HepG2 (cell line): ENCODE data around the gene IL13. TPM values are rescaled to one million over a fixed set of nuclear protein-coding genes. Genes with fewer than 3 reads are reported as not detected.

Experiments
- ATAC-seq: fragments of 200-7000 bp; cut with Tn5 transposase; 3 replicates; pipeline ENCODE4 v1.9.1; 2020; ENCODE audit warnings: mild to moderate bottlenecking, moderate library complexity
- BruUV-seq: library from RNA; stranded (reverse); fragments of 400-500 nt; replicated peaks from 2 replicates; lab custom pipeline; 2021; lab: Mats Ljungman, UMichigan
- CTCF ChIA-PET: fragments of 300-600 bp; formaldehyde crosslinking; extraction: SDS; loops from one replicate; lab custom pipeline; 2021; ENCODE audit warnings: low total read pairs, inconsistent platforms, low intra/inter-chr PET ratio; lab: Yijun Ruan, JAX
- POLR2A ChIA-PET: fragments of 350-600 bp; sonication (Branson Sonifier 250); formaldehyde crosslinking; loops from one replicate; lab custom pipeline; 2020; ENCODE audit warnings: antibody characterized with exemption, inconsistent platforms; lab: Yijun Ruan, JAX
- DNase-seq: peaks from one replicate; pipeline ENCODE4 v3.0.0-alpha.2; 2015; ENCODE audit warnings: low spot score
- FAIRE-seq: peaks from 3 replicates; lab custom pipeline; 2011; peaks lifted over from hg19 to GRCh38; lab: Jason Lieb, UNC
- H2AFZ ChIP-seq: one replicate; pipeline ENCODE4 v1.6.1; 2011; ENCODE audit warnings: low read length, inconsistent platforms
- H3K27ac ChIP-seq: fragments of 300-600 bp; 3 replicates; pipeline ENCODE4 v1.8.0; 2011; ENCODE audit warnings: mixed run types, mild to moderate bottlenecking, mixed read lengths, low read length, inconsistent platforms; ENCODE audit not compliant: insufficient read depth; ENCODE audit errors: extremely low read length
- H3K27me3 ChIP-seq, 2 experiments: fragments of 200-600 bp in 1 of 2; 2 replicates in 1 of 2; 3 replicates in 1 of 2; pipeline versions ENCODE4 v1.6.0 to v1.8.0; 2011; ENCODE audit warnings: low read length in 2 of 2, mild to moderate bottlenecking in 2 of 2, moderate library complexity in 2 of 2, inconsistent platforms in 1 of 2; ENCODE audit not compliant: insufficient read depth in 2 of 2, control insufficient read depth in 1 of 2
- H3K36me3 ChIP-seq, 2 experiments: fragments of 200-600 bp in 1 of 2; replicated peaks in 1 of 2; 2 replicates in 1 of 2; 3 replicates in 1 of 2; pipeline versions ENCODE4 v1.5.1 to v1.8.0; 2011; ENCODE audit warnings: low read length in 2 of 2, inconsistent platforms in 1 of 2; ENCODE audit not compliant: insufficient read depth in 2 of 2, control insufficient read depth in 1 of 2
- H3K4me1 ChIP-seq: 2 replicates; pipeline ENCODE4 v1.5.1; 2012; ENCODE audit warnings: low read length, inconsistent platforms; ENCODE audit not compliant: insufficient read depth
- H3K4me2 ChIP-seq: 2 replicates; pipeline ENCODE4 v1.6.0; 2011; ENCODE audit warnings: low read depth, low read length, inconsistent platforms
- H3K4me3 ChIP-seq, 3 experiments: fragments of 200-600 bp in 1 of 3; sonication (generic), shearing (Covaris generic) in 1 of 3; replicated peaks in 1 of 3; 2 replicates each; pipeline ENCODE4 v1.5.1; 2011 to 2016; ENCODE audit warnings: low read length in 3 of 3, inconsistent platforms in 2 of 3, low read depth in 2 of 3, mild to moderate bottlenecking in 2 of 3, control low read depth in 1 of 3, mixed read lengths in 1 of 3; ENCODE audit not compliant: insufficient read depth in 1 of 3
- H3K79me2 ChIP-seq: one replicate; pipeline ENCODE4 v1.6.1; 2011; ENCODE audit warnings: low read length, inconsistent platforms; ENCODE audit not compliant: insufficient read depth
- H3K9ac ChIP-seq: 2 replicates; pipeline ENCODE4 v1.6.0; 2011; ENCODE audit warnings: mild to moderate bottlenecking, low read depth, low read length, inconsistent platforms; ENCODE audit not compliant: insufficient read depth
- H3K9me3 ChIP-seq: 2 replicates; pipeline ENCODE4 v1.5.1; 2012; ENCODE audit warnings: mild to moderate bottlenecking, low read length
- H4K20me1 ChIP-seq: 2 replicates; pipeline ENCODE4 v1.6.0; 2011; ENCODE audit warnings: inconsistent platforms, mild to moderate bottlenecking, low read length, moderate library complexity; ENCODE audit not compliant: insufficient read depth
- AHR ChIP-seq: IDR thresholded peaks from 2 replicates; pipeline ENCODE4 v1.6.1; 2018; ENCODE audit warnings: missing genetic modification reagents, missing compliant biosample characterization
- KDM5A ChIP-seq: fragments of 200-600 bp; sonication (generic); IDR thresholded peaks from 2 replicates; pipeline ENCODE4 v1.7.0; 2018; ENCODE audit warnings: antibody characterized with exemption, mild to moderate bottlenecking, low read length, borderline replicate concordance
- NFKBIZ ChIP-seq: IDR thresholded peaks from 2 replicates; pipeline ENCODE4 v1.6.1; 2018; ENCODE audit warnings: missing genetic modification reagents, missing compliant biosample characterization
- NRL ChIP-seq: sonication (generic); formaldehyde crosslinking; IDR thresholded peaks from 2 replicates; pipeline ENCODE4 v1.5.0; 2020; ENCODE audit warnings: missing genetic modification reagents, mild to moderate bottlenecking, moderate library complexity, borderline replicate concordance
- PTBP1 ChIP-seq: fragments of 200-400 bp; formaldehyde crosslinking; IDR thresholded peaks from 2 replicates; pipeline ENCODE4 v1.6.1; 2018; ENCODE audit warnings: low read length, low read depth; ENCODE audit not compliant: poor library complexity, severe bottlenecking
- RFXAP ChIP-seq: sonication (generic); formaldehyde crosslinking; IDR thresholded peaks from 2 replicates; pipeline ENCODE4 v1.4.0; 2020; ENCODE audit warnings: missing genetic modification reagents, borderline replicate concordance
- SPEN ChIP-seq: sonication (generic); formaldehyde crosslinking; IDR thresholded peaks from 2 replicates; pipeline ENCODE4 v1.5.1; 2020; ENCODE audit warnings: low read depth, mild to moderate bottlenecking, missing genetic modification reagents
- TARDBP ChIP-seq: sonication (generic); formaldehyde crosslinking; IDR thresholded peaks from 2 replicates; pipeline ENCODE4 v1.8.0; 2022; ENCODE audit warnings: mild to moderate bottlenecking, missing genetic modification reagents
- THAP11 ChIP-seq: IDR thresholded peaks from 2 replicates; pipeline ENCODE4 v1.6.1; 2016; ENCODE audit warnings: missing biosample characterization, missing genetic modification reagents
- TMF1 ChIP-seq: sonication (generic); formaldehyde crosslinking; IDR thresholded peaks from 2 replicates; pipeline ENCODE4 v1.8.1; 2022; ENCODE audit warnings: low read depth, missing genetic modification reagents
- ZBED4 ChIP-seq: sonication (generic); formaldehyde crosslinking; IDR thresholded peaks from 2 replicates; pipeline ENCODE4 v1.4.0; 2020; ENCODE audit warnings: missing genetic modification reagents, borderline replicate concordance
- ZBTB44 ChIP-seq: sonication (generic); formaldehyde crosslinking; IDR thresholded peaks from 2 replicates; pipeline ENCODE4 v1.4.0; 2020; ENCODE audit warnings: missing genetic modification reagents
- ZKSCAN1 ChIP-seq: fragments of 150-350 bp; IDR thresholded peaks from 2 replicates; pipeline ENCODE4 v1.6.1; 2014; ENCODE audit warnings: low read length
- WGBS: methylation state at CpG from one replicate; pipeline ENCODE4 v1.1.6; 2017; ENCODE audit warnings: low lambda C conversion rate; 5-methylcytosine and 5-hydroxymethylcytosine counted together
- in situ Hi-C: cut with HindIII; loops from 2 replicates; pipeline ENCODE4 v1.10.0; 2017; ENCODE audit warnings: low pct_unique_long_range_greater_than_20kb; ENCODE audit not compliant: extremely low pct_ligation_motif_present
- intact Hi-C: fragments of 100-400 bp; cut with micrococcal nuclease; formaldehyde crosslinking; loops from one replicate; pipeline ENCODE4 v1.10.0; 2022; ENCODE audit not compliant: unreplicated experiment
- polyA plus RNA-seq, 8 experiments: library from polyadenylated mRNA; depleted of rRNA in 3 of 8; stranded (reverse) in 7 of 8; unstranded in 1 of 8; fragments of >200 nt; fragmentation: Illumina TruSeq in 4 of 8; extraction: Trizol in 4 of 8; gene quantifications; 2 replicates each; pipeline versions ENCODE4 v1.2.1 to v1.2.3, GENCODE V29; 2011 to 2016; ENCODE audit warnings: low read depth in 4 of 8, missing spikeins in 1 of 8, mixed read lengths in 1 of 8; ENCODE audit not compliant: insufficient read depth in 1 of 8
- total RNA-seq, 5 experiments: library from RNA; depleted of rRNA; stranded (reverse); fragments of >200 nt; fragmentation: Illumina TruSeq; extraction: Trizol; gene quantifications; 2 replicates each; pipeline ENCODE4 v1.2.3, GENCODE V29; 2016; ENCODE audit warnings: low read depth in 1 of 5

Gene IL13
- total and polyA plus RNA-seq, 2 of the 13 experiments (the other 11 are each of a cell fraction or from before 2014, with no cell fraction given) = 0.05 TPM; not detected in 1

- no peaks in the 10 kb centered on the region for H3K36me3 ChIP-seq
- ATAC-seq (no peak), FAIRE-seq (no peak), DNase-seq (no peak)
- ChIA-PET POLR2A (no interaction called here), CTCF (no interaction called here)
- intact Hi-C loops (no loop called here), in situ Hi-C loops (no loop called here)
- no TSS peak for BruUV-seq
- H4K20me1 ChIP-seq = no peaks in the 10 kb centered on the region
- H3K27ac ChIP-seq = no peak overlapping the region
- no peak overlapping the region for H3K4me2 ChIP-seq
- H3K4me1 ChIP-seq = no peaks in the 10 kb centered on the region
- 72% methylated on average over 7 of the region's 7 CpGs for WGBS
- no peak for TF ChIP-seq ZBTB44 (CRISPR knock-in tag)
- TF ChIP-seq NRL (CRISPR knock-in tag) = no peak
- TF ChIP-seq PTBP1 = no peak
- no peak for TF ChIP-seq AHR
- no peak for TF ChIP-seq RFXAP (CRISPR knock-in tag)
- TF ChIP-seq ZKSCAN1 = no peak
- no peak for TF ChIP-seq SPEN (CRISPR knock-in tag)
- no peak for TF ChIP-seq TARDBP (CRISPR knock-in tag)
- TF ChIP-seq NFKBIZ (CRISPR knock-in tag) = no peak
- TF ChIP-seq TMF1 (CRISPR knock-in tag) = no peak
- TF ChIP-seq KDM5A = no peak
- TF ChIP-seq ZBED4 (CRISPR knock-in tag) = no peak
- no peak for TF ChIP-seq THAP11 (CRISPR knock-in tag)
- H3K4me3 ChIP-seq = no peak overlapping the region
- H3K79me2 ChIP-seq = no peaks in the 10 kb centered on the region
- no peaks in the 10 kb centered on the region for H3K27me3 ChIP-seq
- no peak overlapping the region for H3K9ac ChIP-seq
- H2AFZ ChIP-seq = no peak overlapping the region
- H3K9me3 ChIP-seq = no peaks in the 10 kb centered on the region
Observed at GRCh38 chr5:132688536-132689339, 30.8 kb downstream of the IL13 start.
